HG03378 (cell line): ENCODE data around the gene AMDHD1.
A peak's percentile ranks its signal among the peaks of the same experiment; 100 is the strongest.

ENCODE experiments used
- ATAC-seq: cut with Tn5 transposase; IDR thresholded peaks from one replicate; pipeline ENCODE4 v1.9.1; 2021; ENCODE audit warnings: mild to moderate bottlenecking, moderate library complexity; ENCODE audit not compliant: unreplicated experiment

AMDHD1 gene

DNA sequence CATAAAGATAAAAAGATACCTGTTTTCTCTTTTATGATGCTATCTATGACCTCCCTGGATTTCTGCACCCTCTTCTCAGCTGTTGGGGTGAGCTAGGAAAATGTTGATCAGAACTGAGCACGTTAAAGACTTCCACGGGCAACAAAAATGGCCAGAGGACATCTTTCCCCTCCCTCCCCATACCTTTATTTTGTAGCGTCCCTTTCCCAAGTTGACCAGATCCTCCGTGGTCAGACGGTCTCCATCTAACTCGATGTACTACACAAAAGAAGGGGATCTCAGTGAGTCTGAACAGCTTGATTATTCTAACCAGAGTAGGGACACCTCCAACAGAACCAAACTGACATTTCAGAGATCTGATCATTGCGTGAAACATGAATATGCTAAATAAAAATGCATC lies 50.8 kb downstream of the AMDHD1 start:
- no peak for ATAC-seq

DNA sequence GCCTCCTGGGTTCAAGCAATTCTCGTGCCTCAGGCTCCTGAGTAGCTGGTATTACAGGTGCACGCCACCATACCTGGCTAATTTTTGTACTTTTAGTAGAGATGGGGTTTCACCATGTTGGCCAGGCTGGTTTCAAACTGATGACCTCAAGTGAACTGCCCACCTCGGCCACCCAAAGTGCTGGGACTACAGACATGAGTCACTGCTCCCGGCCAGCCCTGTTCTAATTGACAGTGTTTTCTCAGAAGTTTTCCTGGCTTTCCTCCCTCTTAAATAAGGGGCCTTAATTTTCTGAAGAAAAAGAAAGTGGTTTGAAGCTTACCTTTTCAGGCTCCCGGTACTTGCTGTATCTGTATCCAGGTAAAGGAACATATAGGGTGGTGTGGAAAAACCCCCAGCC lies 51.3 kb downstream of the AMDHD1 start:
- no peak for ATAC-seq

DNA sequence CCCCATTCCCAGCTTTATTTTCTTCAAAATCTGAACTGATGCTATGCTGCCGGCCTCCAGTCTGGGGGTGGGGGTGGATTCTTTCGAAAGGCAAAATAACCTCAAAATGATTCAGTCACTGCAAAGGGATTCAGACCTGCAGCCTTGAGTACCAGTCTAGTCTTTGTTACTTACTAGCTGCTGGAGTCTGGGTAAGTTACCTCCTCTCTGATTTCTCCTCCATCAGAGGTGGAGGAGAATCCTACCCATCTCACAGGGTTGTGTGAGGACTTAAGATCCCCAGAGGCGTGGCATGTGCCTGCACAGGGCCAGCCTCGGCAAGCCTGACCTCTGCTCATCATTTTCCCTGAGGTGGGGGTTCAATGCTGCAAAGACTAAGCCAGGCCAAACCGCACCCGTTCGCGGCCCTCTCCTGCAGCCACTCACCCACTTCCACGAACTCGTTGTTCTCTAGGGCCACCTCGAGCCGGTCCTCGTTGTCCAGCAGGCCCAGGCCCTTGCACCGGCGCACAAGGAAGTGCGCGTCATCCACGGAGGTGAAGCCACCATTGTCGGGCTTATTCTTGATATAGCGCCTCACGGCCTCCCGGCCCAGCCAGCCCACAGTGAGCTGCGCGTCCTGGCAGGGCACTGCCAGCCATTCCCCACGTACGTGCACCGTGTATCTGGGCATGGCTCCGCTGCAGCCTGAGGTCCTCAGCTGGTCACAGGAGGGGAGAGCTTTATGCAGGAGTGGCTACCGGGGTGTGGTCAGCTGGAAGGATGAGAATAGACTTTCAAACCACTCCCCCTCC lies 52.3 kb downstream of the AMDHD1 start:
- no peak for ATAC-seq

DNA sequence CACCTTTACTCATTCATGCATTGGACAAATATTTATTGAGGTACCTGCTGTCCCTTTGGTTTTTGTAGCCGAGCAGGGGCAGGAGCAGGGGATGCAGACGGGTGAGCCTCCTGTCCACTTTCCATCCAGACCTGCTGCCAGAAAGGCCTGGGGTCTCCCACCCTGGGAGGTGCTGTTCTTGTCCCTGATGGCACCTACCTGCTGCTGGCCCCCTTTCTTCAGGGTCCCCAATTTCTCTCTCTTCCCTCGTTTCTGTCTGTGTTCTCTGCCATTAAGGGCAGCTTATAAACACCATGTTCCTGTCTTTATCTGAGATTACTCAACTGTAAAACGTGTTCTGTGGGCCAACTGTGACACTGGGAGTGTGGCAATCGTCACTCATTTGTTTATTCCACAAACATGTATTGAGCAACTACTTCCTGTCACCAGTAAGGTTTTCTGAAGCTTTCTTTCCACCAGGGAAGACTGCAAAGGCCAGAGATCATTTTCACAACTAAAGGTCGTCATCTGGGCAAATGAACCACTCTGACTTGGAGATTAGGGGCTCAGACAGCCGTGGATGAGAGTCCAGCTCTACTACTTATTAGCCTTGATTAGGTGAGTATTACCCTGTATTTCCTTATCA lies 53.0 kb downstream of the AMDHD1 start, which contains the start of gene HAL:
Gene HAL (minus strand): TSS at position 311 of the 625 bp plus-strand sequence. CDS start 434 bp downstream, outside the sequence.
- ATAC-seq = no peak

DNA sequence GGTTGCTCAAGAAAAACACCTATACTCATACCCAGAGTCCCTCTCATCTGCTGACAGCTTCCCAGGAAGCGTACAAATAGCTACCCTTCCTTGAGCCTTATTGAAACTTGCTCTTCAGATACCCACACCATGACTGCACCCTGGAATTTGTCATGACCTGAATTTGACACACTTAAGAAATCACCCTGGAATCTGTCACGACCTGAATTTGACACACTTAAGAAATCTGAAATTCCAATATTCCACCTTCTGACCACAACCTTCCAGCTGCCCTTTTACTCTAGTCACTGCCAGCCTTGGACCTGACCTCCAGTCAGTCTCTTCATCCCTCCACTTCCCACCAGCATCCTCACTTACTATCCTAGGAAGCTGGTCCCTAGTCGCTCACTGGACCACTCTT lies 54.1 kb downstream of the AMDHD1 start:
- ATAC-seq = no peak

DNA sequence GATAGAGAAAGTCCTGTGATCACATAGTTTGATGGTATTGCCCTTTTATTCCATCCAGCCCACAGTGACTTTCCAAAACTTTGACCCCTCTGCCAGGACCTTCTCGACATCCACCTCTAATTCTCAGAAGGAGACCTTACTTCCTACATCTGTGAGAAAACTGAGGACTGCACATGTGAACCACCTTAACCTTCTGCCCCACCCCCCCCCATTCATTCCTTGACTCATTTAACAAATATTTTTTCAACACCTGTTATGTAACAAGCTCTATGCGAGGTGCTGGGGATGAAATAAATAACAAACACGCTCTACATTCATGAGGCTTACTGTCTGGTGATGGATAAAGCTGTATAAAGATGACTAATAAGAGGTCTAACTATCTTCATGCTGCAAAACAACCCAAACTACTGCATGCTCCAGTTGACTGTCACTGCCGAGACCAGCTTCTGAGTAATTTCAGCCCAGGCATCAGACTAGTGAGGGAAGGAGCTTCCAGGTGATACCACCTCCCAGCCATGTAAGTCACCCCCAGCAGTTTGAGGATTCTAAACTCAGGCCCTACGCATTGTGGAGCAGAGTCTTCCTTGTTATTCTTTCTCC lies 54.9 kb downstream of the AMDHD1 start:
- ATAC-seq = no peak

DNA sequence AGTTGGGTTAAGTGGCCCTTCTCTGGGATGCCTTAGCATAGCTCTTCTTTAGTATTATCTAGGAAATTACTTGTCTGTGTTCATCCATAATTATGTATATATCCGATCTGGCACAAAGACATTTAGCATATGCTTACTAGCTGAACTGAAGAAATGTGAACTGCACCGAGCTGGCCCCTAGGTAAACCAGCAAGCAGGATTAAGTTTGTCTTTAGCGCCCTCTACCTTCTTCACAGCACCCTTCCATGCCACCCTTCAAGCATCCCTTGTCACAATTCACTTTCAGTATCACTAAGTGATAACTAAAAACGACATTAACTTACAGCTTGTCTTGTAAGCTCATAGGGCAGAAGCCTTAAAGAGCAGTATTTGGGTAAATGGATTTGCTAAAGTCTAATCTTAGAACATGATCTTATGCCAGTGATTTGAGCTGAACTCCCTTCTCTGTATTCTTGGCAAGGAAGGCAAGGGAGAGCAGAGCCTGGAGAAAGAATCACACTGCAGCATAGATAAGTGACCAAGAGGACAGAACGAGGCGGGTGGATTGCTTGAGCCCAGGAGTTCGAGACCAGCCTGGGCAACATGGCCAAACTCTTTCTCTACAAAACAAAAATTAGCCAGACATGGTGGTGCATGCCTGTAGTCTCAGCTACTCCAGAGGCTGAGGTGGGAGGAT lies 55.6 kb downstream of the AMDHD1 start:
- ATAC-seq = peak; percentile 95

DNA sequence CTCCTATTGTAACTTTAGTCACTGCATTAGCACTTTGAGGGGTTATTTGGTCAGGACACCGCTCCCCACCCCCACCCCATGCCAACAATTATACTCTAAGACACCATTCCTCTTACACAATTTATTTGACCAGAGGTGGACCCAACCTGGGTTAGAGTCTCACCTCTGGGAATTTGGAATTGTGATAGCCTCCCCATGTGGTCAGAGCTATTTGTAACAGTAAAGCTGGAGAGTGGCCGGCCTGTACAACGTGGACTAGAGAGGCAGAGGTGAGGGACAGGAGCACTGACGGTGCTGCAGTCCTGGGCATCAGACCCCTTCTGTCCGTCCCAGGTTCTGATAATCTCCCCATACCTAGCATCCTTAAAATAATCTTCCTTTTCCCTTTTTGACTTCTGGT lies 56.4 kb downstream of the AMDHD1 start:
- ATAC-seq = no peak

DNA sequence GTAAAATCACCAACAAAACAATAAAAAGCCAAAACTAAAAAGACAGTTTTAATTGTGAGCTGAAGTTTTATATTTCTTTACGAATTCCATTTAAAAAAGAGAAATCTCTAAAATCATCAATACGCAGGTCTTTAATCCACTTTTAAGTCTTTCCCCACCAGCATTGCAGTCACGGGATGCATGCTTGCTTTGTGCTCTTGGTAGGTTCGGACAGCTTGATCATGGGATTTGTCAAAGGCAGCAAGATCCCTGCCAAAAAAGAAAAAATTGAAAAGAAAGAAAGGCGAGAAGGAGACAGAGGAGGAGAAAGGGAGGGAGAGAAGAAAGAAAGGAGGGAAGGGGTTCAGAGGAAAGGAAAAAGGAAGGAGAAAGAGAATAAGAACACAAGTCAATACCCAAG lies 57.7 kb downstream of the AMDHD1 start:
- ATAC-seq = no peak

DNA sequence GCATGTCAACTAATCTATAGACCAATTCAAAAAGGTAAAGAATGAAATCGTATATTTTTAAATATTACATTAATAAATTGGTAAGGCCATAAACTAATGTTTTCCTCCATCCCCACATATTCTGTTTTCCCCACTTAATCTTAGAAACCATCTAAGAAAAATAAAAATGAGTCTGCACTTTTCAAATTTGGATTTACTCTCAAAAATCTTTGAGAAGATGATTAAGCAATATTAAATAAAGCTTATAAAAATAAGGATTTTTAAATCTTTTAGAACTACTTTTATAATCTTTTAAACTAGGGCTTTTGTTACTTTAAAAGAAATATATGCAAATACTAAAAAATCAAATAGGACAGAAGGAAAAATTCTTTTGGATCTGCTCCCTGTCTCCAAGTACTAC lies 63.6 kb downstream of the AMDHD1 start:
- ATAC-seq = no peak

DNA sequence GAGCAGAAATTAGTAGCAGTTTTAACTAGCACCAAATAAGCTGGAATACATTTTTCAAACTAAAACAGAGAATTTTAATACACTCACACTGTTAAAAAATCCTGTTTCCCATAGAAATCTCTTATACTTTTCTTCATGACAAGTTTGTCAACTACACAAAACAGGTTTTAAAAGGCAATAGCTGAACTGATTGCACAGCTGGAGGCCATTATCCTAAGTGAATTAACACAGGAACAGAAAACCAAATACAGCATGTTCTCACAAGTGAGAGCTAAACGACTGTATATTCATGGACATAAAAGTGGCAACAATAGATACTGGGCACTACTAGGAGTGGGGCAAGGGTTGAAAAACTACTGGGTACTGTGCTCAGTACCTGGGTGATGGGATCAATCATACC lies 64.6 kb downstream of the AMDHD1 start:
- no peak for ATAC-seq

DNA sequence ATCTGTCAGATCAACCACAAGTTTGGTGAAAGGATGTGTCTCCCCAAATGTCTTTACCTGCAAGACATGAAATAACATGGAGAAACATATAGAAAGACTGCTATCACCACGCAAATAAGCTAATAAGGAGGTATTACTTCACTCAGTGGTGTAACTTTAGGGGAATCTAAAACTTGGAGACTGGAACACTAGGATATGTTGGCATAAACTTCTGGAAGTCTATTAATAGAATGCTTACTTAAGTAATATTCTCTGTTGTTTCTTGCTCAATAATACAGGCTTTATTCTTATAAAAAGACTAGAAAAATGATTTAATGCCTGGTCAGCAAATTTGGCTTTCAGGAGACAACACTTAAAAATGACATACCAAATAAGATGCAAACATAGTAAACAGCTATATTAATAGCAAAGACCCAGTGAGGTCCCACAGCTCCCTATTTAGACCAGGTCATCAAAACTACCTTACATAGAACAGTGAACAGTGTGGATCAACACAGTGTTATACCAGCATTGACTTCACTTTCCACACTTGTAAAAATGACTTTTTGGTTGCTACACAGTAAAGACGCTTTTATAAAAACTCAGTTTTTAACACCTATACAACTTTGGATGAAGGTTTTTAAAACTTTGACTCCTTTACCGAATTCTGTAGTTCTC lies 71.9 kb downstream of the AMDHD1 start:
- no peak for ATAC-seq

DNA sequence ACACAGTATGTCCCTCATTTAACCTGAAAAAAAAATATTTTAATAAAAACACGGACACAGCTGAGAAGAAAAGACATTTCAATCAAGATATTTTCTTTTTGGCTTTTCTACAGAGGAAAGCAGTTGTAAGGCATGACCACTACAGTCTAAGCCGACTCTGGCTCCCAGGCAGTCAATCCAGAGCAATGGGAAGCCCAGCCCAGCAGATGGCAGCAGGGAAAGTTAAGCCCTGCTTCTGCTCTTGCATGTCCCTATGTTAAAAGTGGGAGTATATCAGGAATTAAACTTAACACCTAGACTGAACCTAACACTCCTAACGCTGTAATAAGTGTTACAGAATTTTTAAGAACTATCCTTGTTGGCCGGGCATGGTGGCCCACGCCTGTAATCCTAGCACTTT lies 72.5 kb downstream of the AMDHD1 start:
- ATAC-seq = no peak
